ENCODE data around the gene EIF3D.

The EIF3D gene

DNA sequence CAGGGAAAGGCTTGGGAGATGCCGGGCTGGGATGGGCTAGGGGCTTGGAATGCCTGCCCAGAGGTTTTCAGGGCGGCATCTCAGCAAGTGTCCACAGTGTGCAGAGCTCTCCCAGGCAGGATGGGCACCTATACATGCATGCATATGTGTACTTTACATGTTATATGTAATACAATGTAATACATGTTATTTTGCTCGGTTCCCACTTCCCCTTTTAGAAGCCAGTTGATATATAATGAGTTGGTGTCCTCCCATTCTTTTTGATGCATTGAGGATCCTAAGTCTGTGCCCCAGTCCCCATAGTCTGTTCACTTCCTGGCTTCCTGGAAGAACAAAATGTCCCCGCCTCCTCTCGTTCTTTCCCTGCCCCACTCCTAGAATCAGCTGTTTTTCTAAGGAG lies 20.1 kb upstream of the EIF3D start:
- Histone ChIP-seq H3K4me2 (ENCODE audit: low read length) (peak overlapping the region; percentile 40), H3K27me3 (ENCODE audit: control insufficient read depth, low read length) (peaks cover 6% of the 10 kb centered on the region; the same call in 1 of the 2 replicates), H3K9me2 (replicated peaks; ENCODE audit: control insufficient read depth, low read length) (no peaks in the 10 kb centered on the region), H3F3A (ENCODE audit: control insufficient read depth, insufficient read depth) (peaks cover 2% of the 10 kb centered on the region; the same call in 1 of the 2 replicates), H3K79me2 (ENCODE audit: control insufficient read depth, low read length) (no peaks in the 10 kb centered on the region), H3K27ac (ENCODE audit: low read depth, low read length) (no peak overlapping the region), H3K36me3 (ENCODE audit: control insufficient read depth, low read length) (no peaks in the 10 kb centered on the region), H3K9me3 (ENCODE audit: control insufficient read depth, insufficient read depth, low read length) (no peaks in the 10 kb centered on the region), H4K20me1 (ENCODE audit: control insufficient read depth, insufficient read depth, low read depth, low read length) (no peaks in the 10 kb centered on the region), H3K4me1 (ENCODE audit: control insufficient read depth, low read length) (peaks cover 35% of the 10 kb centered on the region), H3K4me3 (ENCODE audit: low read length) (no peak overlapping the region)
- TF ChIP-seq, protein P1, sequence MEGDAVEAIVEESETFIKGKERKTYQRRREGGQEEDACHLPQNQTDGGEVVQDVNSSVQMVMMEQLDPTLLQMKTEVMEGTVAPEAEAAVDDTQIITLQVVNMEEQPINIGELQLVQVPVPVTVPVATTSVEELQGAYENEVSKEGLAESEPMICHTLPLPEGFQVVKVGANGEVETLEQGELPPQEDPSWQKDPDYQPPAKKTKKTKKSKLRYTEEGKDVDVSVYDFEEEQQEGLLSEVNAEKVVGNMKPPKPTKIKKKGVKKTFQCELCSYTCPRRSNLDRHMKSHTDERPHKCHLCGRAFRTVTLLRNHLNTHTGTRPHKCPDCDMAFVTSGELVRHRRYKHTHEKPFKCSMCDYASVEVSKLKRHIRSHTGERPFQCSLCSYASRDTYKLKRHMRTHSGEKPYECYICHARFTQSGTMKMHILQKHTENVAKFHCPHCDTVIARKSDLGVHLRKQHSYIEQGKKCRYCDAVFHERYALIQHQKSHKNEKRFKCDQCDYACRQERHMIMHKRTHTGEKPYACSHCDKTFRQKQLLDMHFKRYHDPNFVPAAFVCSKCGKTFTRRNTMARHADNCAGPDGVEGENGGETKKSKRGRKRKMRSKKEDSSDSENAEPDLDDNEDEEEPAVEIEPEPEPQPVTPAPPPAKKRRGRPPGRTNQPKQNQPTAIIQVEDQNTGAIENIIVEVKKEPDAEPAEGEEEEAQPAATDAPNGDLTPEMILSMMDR (IDR thresholded peaks at IDR 0.05; ENCODE audit: low read depth, low read length, poor library complexity, severe bottlenecking) = no peak
- TF ChIP-seq EZH2phosphoT487 (IDR thresholded peaks at IDR 0.05; ENCODE audit: borderline replicate concordance, low read length) = no peak

DNA sequence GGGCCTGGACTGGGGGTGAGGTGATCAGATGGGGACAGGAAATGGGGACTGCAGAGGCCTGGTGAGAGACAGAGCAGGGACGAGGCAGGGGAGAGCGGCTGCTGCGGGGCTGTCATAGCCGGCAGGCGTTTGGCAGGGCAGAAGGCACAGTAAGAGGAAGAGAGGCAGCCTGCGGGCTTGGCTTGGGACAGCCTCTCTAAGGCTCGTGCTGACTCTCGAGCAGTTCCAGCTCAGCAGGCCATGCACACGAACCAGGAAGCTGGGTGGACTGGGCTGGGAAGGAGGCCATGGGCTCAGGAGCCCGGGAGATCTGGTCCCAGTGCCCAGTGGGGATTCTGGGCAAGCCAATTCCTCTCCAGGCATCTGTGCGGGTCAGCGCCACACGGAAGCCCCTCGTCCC lies 19.6 kb upstream of the EIF3D start:
- no peak overlapping the region for H3K27ac ChIP-seq (ENCODE audit: low read depth, low read length)
- H3K4me3 ChIP-seq (ENCODE audit: low read length) = no peak overlapping the region
- H4K20me1 ChIP-seq (ENCODE audit: control insufficient read depth, insufficient read depth, low read depth, low read length) = no peaks in the 10 kb centered on the region
- peaks cover 2% of the 10 kb centered on the region; the same call in 1 of the 2 replicates for H3F3A ChIP-seq (ENCODE audit: control insufficient read depth, insufficient read depth)
- H3K9me2 ChIP-seq (replicated peaks; ENCODE audit: control insufficient read depth, low read length) = no peaks in the 10 kb centered on the region
- H3K79me2 ChIP-seq (ENCODE audit: control insufficient read depth, low read length) = no peaks in the 10 kb centered on the region
- H3K9me3 ChIP-seq (ENCODE audit: control insufficient read depth, insufficient read depth, low read length) = no peaks in the 10 kb centered on the region
- peaks cover 35% of the 10 kb centered on the region for H3K4me1 ChIP-seq (ENCODE audit: control insufficient read depth, low read length)
- H3K4me2 ChIP-seq (ENCODE audit: low read length) = no peak overlapping the region
- H3K27me3 ChIP-seq (ENCODE audit: control insufficient read depth, low read length) = peaks cover 6% of the 10 kb centered on the region; the same call in 1 of the 2 replicates
- TF ChIP-seq EZH2phosphoT487 (IDR thresholded peaks at IDR 0.05; ENCODE audit: borderline replicate concordance, low read length) = no peak
- TF ChIP-seq, protein P1 (IDR thresholded peaks at IDR 0.05; ENCODE audit: low read depth, low read length, poor library complexity, severe bottlenecking) = no peak
- no peaks in the 10 kb centered on the region for H3K36me3 ChIP-seq (ENCODE audit: control insufficient read depth, low read length)

DNA sequence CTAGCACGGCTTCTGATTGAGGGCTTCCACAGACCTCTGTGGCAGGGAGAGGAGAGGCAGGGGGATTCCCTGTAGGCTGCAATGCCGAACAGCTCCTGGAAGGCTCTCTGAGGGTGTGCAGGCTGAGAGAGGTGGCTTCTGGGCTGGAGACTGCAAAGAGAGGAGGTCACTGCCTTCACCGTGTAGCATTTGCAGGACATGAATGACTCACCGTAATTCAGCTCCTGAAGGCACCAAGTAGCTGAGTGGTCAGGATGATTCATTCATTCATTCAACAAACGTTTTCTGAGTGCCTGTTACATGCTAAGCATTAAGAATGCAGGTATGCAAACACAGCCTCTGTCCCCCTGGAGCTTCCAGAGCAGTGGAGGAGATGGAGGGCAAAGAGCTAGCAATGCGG lies 18.0 kb upstream of the EIF3D start:
- H3K36me3 ChIP-seq (ENCODE audit: control insufficient read depth, low read length) = no peaks in the 10 kb centered on the region
- no peak overlapping the region for H3K4me3 ChIP-seq (ENCODE audit: low read length)
- no peaks in the 10 kb centered on the region for H4K20me1 ChIP-seq (ENCODE audit: control insufficient read depth, insufficient read depth, low read depth, low read length)
- peaks cover 6% of the 10 kb centered on the region; the same call in 1 of the 2 replicates for H3K27me3 ChIP-seq (ENCODE audit: control insufficient read depth, low read length)
- peaks cover 22% of the 10 kb centered on the region for H3K4me1 ChIP-seq (ENCODE audit: control insufficient read depth, low read length)
- no peaks in the 10 kb centered on the region for H3K9me3 ChIP-seq (ENCODE audit: control insufficient read depth, insufficient read depth, low read length)
- no peaks in the 10 kb centered on the region for H3K79me2 ChIP-seq (ENCODE audit: control insufficient read depth, low read length)
- H3F3A ChIP-seq (ENCODE audit: control insufficient read depth, insufficient read depth) = no peaks in the 10 kb centered on the region
- TF ChIP-seq, protein P1 (IDR thresholded peaks at IDR 0.05; ENCODE audit: low read depth, low read length, poor library complexity, severe bottlenecking) = no peak
- TF ChIP-seq EZH2phosphoT487 (IDR thresholded peaks at IDR 0.05; ENCODE audit: borderline replicate concordance, low read length) = no peak
- H3K27ac ChIP-seq (ENCODE audit: low read depth, low read length) = no peak overlapping the region
- no peaks in the 10 kb centered on the region for H3K9me2 ChIP-seq (replicated peaks; ENCODE audit: control insufficient read depth, low read length)
- H3K4me2 ChIP-seq (ENCODE audit: low read length) = no peak overlapping the region
